Measurements from ENCODE around the gene APOBR. TPM values are rescaled to one million over a fixed set of nuclear protein-coding genes. Genes with fewer than 3 reads are reported as not detected.
"Not testable (repeated sequence)": the region's sequence is repeated elsewhere in the genome, so short reads cannot be mapped to it uniquely, and the experiment has no call there.

Gene APOBR
- total RNA-seq, 2 donors from 2014 or later: 2.1 to 2.7 TPM

- no peak for DNase-seq (ENCODE audit: low spot score)
- intact Hi-C loops (cut with DNase I): loop anchor here in 1 of 2 donors (10.0 kb wide), 1 partner anchor 47 kb away; no protein-coding TSS in a partner anchor
Measured at GRCh38 chr16:28497386-28497785, 2.9 kb downstream of the APOBR start.

GRCh38 chr16:28497861-28498599, 3.6 kb downstream of the APOBR start:
- intact Hi-C loops (cut with DNase I): loop anchor here in 1 of 2 donors (10.0 kb wide), 1 partner anchor 47 kb away; no protein-coding TSS in a partner anchor

GRCh38 chr16:28498666-28499381, 4.4 kb downstream of the APOBR start:
- intact Hi-C loops (cut with DNase I): loop anchor here in 1 of 2 donors (10.0 kb wide), 1 partner anchor 46 kb away; no protein-coding TSS in a partner anchor
- no peak for DNase-seq (ENCODE audit: low spot score)

More at GRCh38 chr16:28497861-28498599, 3.6 kb downstream of the APOBR start:
- DNase-seq (ENCODE audit: low spot score): no peak

- DNase-seq (ENCODE audit: low spot score): no peak
Measured at GRCh38 chr16:28499854-28500253, 5.4 kb downstream of the APOBR start.

GRCh38 chr16:28500476-28501180, 6.2 kb downstream of the APOBR start:
- intact Hi-C loops (cut with DNase I); DNase-seq (ENCODE audit: low spot score): not testable (repeated sequence)

More at GRCh38 chr16:28499854-28500253, 5.4 kb downstream of the APOBR start:
- intact Hi-C loops (cut with DNase I): loop anchor here in 1 of 2 donors (10.0 kb wide), 1 partner anchor 45 kb away; no protein-coding TSS in a partner anchor

- no peak for DNase-seq (ENCODE audit: low spot score)
- intact Hi-C loops (cut with DNase I): no loop called here
Measured at GRCh38 chr16:28501258-28502232, 7.1 kb downstream of the APOBR start.

GRCh38 chr16:28502290-28502689, 7.8 kb downstream of the APOBR start:
- intact Hi-C loops (cut with DNase I): no loop called here
- no peak for DNase-seq (ENCODE audit: low spot score)

GRCh38 chr16:28503470-28504259, 9.2 kb downstream of the APOBR start:
- no peak for DNase-seq (ENCODE audit: low spot score)
- intact Hi-C loops (cut with DNase I): no loop called here

- intact Hi-C loops (cut with DNase I): no loop called here
- no peak for DNase-seq (ENCODE audit: low spot score)
Measured at GRCh38 chr16:28504707-28505404, 10.4 kb downstream of the APOBR start.

- DNase-seq (ENCODE audit: low spot score): no peak
- intact Hi-C loops (cut with DNase I): no loop called here
Measured at GRCh38 chr16:28505489-28506137, 11.2 kb downstream of the APOBR start.

GRCh38 chr16:28511031-28511430, 16.6 kb downstream of the APOBR start:
- no peak for DNase-seq (ENCODE audit: low spot score)
- intact Hi-C loops (cut with DNase I): no loop called here

GRCh38 chr16:28511801-28512789, 17.7 kb downstream of the APOBR start:
- DNase-seq (ENCODE audit: low spot score): no peak
- intact Hi-C loops (cut with DNase I): no loop called here

- DNase-seq (ENCODE audit: low spot score): no peak
- intact Hi-C loops (cut with DNase I): no loop called here
Measured at GRCh38 chr16:28513484-28514181, 19.2 kb downstream of the APOBR start.

GRCh38 chr16:28514246-28514645, 19.8 kb downstream of the APOBR start:
- no peak for DNase-seq (ENCODE audit: low spot score)

GRCh38 chr16:28520672-28521071, 26.2 kb downstream of the APOBR start:
- intact Hi-C loops (cut with DNase I): no loop called here
- DNase-seq (ENCODE audit: low spot score): no peak

More at GRCh38 chr16:28514246-28514645, 19.8 kb downstream of the APOBR start:
- intact Hi-C loops (cut with DNase I): no loop called here
